SU-DHL-6 (cell line): ENCODE results near the gene NPBWR2.

ENCODE experiments used
- CTCF ChIP-seq: fragments of 200-600 bp; sonication (generic); IDR thresholded peaks from one replicate; pipeline ENCODE4 v1.5.1; 2017; ENCODE audit warnings: antibody characterized with exemption, mild to moderate bottlenecking, low read length, moderate library complexity; ENCODE audit not compliant: insufficient read depth, poor library complexity, severe bottlenecking
- EZH2phosphoT487 ChIP-seq: fragments of 200-600 bp; sonication (generic), shearing (Covaris generic); conservative IDR thresholded peaks from 2 replicates; pipeline ENCODE4 v1.6.1; 2018; ENCODE audit warnings: mild to moderate bottlenecking, antibody characterized with exemption, low read length, moderate library complexity, mixed read lengths

- no peak for TF ChIP-seq CTCF
- no peak for TF ChIP-seq EZH2phosphoT487
Measured at GRCh38 chr20:64078934-64079272, 28.5 kb downstream of the NPBWR2 start.
